T1000 (cell line): ENCODE data around the gene PROK2.

Source experiments
- DNase-seq: peaks from one replicate; lab custom pipeline; 2025; ENCODE audit warnings: mixed read lengths; lab: John Stamatoyannopoulos, UW

The PROK2 gene

GRCh38 chr3:71734881-71735280, 50.1 kb downstream of the PROK2 start:
- DNase-seq, result no peak

DNA sequence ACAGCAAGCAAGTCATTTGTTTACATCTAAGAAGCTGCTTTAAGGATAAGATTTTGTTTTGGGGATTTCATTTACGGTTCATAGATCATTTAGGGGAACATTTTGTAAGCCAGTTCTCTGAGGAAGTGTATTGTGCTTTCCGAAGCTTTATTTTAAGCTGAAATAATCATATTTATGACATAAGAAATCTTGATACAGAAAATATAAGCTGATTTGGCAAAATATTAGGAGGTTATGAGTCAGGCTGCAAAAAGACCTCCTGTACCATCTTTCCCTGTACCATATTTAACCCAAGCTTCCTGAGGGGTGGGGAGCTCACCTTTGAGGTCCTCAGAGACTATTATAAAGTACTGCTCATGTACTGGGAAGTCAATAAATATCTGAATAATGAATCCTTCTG, 51.6 kb downstream of the PROK2 start:
- no peak for DNase-seq

- DNase-seq, result no peak
Observed at GRCh38 chr3:71732637-71733036, 52.3 kb downstream of the PROK2 start.

DNA sequence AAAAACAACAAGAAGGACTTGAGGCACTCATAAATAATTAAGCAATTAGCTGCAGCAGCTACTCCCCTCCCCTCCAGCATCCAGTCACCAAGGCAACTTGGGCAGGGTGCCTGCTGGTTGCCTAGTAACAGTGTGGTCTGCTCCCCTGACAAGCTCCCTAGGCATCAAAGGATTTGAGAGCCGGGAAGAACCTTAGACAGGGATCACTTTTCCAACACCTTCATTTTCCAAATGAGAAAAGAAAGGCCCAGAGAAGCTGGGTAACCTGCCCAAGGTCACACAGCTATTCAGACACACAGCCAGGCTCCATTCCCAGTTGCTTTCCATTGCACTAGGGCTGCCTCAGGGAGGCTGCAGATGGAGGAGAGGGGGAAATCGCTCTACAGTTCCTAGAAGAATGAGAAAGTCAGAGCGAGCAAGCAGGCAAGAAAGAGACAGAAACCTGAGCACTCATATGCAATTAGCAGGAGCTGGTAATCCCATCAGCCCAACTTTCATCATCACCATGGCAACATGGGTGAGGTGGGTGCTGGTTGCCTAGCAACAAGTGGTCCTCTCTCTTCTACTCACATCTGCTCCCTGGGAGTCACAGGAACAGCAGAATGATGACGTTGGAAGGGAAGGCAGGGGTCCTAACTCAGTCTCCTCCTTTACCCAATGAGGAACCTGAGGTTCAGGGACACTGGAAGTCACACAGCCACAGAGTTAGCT, 56.2 kb downstream of the PROK2 start:
- DNase-seq, result no peak

- DNase-seq, result no peak
Observed at GRCh38 chr3:71726146-71726545, 58.8 kb downstream of the PROK2 start.

GRCh38 chr3:71725271-71725991, 59.5 kb downstream of the PROK2 start, which contains the start of gene EIF4E3:
Gene EIF4E3, minus strand, starts transcription at chr3:71725402. Its CDS starts 35 bp downstream, at chr3:71725367.
- DNase-seq, result no peak

DNA sequence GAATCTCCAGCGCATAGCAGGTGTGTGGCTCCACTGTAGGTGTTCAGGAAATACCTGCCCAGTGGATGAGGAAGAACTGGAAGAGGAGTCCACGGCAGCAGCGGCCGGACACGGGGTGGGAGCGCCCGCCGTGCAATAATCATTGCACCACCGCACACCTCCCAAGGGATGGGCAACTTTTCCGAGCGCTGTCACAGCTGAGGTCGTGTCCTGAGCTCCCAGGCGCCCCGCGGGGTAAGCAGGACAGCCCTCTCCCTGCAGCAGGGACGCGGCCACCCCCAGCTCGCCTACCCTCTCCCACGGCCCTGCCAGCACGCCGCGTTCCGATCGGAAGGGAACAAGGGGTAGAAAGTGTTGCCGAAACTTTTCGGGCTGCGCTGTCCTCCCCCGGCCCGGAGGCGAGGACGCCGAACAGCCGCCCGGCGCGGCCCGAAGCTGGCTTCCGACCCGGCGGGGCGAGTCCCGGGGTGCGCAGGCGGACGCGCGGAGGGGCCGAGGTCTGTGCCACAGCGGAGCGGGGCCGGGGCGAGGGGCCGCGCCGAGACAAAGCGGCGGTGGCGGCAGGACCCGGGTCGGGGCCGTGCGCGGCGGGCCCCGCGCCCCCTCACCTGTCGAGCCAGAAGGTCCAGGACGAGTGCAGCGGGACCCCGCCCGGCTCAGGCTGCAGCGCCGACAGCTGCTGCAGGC, 60.2 kb downstream of the PROK2 start:
- DNase-seq, result no peak

DNA sequence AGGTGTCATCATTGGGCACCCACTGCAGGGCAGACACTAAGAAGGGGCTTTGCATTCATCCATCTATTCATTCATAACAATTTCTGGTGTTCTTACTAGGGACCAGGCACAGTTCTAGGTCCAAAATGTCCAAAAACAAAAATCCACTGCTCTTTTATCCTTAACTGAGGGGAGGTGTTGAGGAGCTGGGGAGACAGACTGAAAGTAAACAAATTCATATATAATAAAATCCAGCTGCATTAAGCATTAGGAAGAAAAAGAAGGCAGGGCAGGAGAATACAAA, 60.8 kb downstream of the PROK2 start:
- DNase-seq, result no peak

DNA sequence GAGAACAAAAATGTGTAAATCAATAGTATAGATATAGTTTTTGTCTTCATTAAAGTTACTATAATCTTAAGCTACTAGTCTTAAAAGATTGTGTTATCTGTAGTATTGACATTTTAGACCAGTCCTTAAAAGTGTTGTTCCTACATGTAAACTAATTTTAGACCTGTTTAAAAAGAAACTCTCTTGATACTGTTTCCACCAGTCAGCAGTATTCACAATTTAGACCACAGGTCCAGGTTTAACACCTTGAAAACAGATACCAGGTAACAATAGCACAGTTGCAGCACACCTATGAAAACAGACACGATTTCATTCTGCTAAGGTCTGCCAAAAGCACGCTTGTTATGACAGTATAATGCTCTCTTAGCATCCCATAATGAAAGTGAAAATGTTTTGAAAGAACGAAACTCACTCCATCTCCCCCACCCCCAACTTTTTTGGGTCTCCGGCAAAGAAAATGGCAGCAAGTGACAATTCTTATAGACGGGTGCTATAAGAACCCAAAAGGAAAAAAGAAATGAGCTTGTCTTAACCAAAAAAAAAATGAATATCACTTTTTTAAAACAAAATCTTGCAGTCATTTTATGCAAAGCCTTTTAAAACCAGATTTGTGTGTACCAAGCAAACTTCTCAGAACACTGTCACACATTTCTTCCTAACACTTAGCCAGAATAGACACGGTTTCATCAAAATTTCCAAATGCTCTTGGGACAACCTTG, 61.3 kb downstream of the PROK2 start:
- DNase-seq, result no peak

DNA sequence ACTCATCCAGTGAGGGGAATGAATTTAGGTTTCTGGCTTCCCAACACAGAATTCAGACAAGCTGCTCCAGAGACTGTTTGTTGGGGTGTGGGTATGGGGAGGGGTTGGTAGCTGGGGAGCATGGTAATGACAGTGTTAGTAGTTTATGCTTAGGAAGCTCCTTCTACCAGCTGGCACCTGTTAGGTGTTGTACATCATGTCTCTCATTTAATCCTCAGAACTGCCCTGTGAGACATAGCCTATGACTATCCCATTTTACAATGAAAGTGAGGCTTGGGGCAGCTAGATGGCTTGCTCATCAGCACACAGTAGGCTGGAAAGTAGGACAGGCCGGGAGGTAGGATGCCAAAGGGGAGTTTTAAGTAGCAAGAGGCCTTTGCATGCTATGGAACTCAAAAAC, 62.3 kb downstream of the PROK2 start:
- DNase-seq, result no peak
